NT2/D1 (cell line): Measurements from ENCODE around the gene ACSL1.

Source experiments
- DNase-seq: peaks from one replicate; pipeline ENCODE4 v3.0.0-alpha.2; 2011; ENCODE audit warnings: low read depth, low spot score
- H3K27me3 ChIP-seq: 2 replicates; pipeline ENCODE4 v1.6.0; 2011; ENCODE audit warnings: mild to moderate bottlenecking; ENCODE audit not compliant: insufficient read length, insufficient read depth
- H3K36me3 ChIP-seq: 2 replicates; pipeline ENCODE4 v1.6.1; 2011; ENCODE audit warnings: mild to moderate bottlenecking, low read length, mixed read lengths; ENCODE audit not compliant: insufficient read depth, insufficient read length
- H3K4me1 ChIP-seq: 2 replicates; pipeline ENCODE4 v1.5.1; 2011; ENCODE audit not compliant: insufficient read depth, insufficient read length
- H3K4me3 ChIP-seq: 2 replicates; pipeline ENCODE4 v1.5.1; 2011; ENCODE audit warnings: low read depth; ENCODE audit not compliant: insufficient read length
- H3K9ac ChIP-seq: 2 replicates; pipeline ENCODE4 v1.6.0; 2011; ENCODE audit warnings: low read depth; ENCODE audit not compliant: insufficient read length
- H3K9me3 ChIP-seq: 2 replicates; pipeline ENCODE4 v1.5.1; 2011; ENCODE audit warnings: mild to moderate bottlenecking, low read length; ENCODE audit not compliant: insufficient read depth
- SUZ12 ChIP-seq: IDR thresholded peaks from 2 replicates; pipeline ENCODE4 v1.6.1; 2011; ENCODE audit not compliant: insufficient read length, insufficient read depth; ENCODE audit errors: extremely low read depth
- YY1 ChIP-seq: IDR thresholded peaks from 2 replicates; pipeline ENCODE4 v1.6.1; 2011; ENCODE audit not compliant: insufficient read length, insufficient read depth
- ZNF274 ChIP-seq: IDR thresholded peaks from 2 replicates; pipeline ENCODE4 v1.6.1; 2011; ENCODE audit warnings: mild to moderate bottlenecking, low read depth, low read length

Gene ACSL1

GRCh38 chr4:184825896-184826690 is at the start of gene ACSL1:
Gene ACSL1 (minus strand): TSS chr4:184825968. CDS start chr4:184803514, 22,454 bp downstream.
- TF ChIP-seq SUZ12 = no peak
- no peak for TF ChIP-seq YY1
- no peak for TF ChIP-seq ZNF274
- H3K9me3 ChIP-seq = no peaks in the 10 kb centered on the region
- H3K27me3 ChIP-seq = peaks cover 57% of the 10 kb centered on the region
- H3K4me1 ChIP-seq = no peaks in the 10 kb centered on the region
- no peaks in the 10 kb centered on the region for H3K36me3 ChIP-seq
- DNase-seq = no peak
- H3K4me3 ChIP-seq = peak within 1 kb of the TSS; percentile 44
- H3K9ac ChIP-seq = peak within 1 kb of the TSS; percentile 70

GRCh38 chr4:184873054-184873453 is 47.3 kb upstream of the ACSL1 start:
- Histone ChIP-seq H3K4me3 (no peak overlapping the region), H3K9me3 (no peaks in the 10 kb centered on the region), H3K9ac (no peak overlapping the region), H3K27me3 (no peaks in the 10 kb centered on the region), H3K36me3 (no peaks in the 10 kb centered on the region), H3K4me1 (no peaks in the 10 kb centered on the region)
- TF ChIP-seq YY1 = no peak
- TF ChIP-seq SUZ12 = no peak
- no peak for TF ChIP-seq ZNF274
- no peak for DNase-seq

DNA sequence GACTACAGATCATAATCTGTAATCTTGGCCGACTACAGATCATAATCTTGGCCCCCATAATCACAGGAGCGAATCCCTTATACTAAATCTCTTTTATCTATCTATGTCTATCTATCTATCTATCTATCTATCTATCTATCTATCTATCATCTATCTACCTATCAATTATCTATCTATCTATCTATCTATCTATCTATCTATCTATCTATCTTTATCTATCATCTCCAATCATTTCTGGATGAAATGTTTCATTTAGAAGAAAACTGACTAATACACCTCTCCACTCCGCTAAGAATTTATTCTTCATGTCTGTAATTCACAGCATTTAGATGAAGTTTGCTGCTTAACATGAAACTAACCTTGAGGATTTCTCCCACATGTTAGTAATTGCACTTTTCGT is 45.0 kb upstream of the ACSL1 start:
- no peaks in the 10 kb centered on the region for H3K36me3 ChIP-seq

DNA sequence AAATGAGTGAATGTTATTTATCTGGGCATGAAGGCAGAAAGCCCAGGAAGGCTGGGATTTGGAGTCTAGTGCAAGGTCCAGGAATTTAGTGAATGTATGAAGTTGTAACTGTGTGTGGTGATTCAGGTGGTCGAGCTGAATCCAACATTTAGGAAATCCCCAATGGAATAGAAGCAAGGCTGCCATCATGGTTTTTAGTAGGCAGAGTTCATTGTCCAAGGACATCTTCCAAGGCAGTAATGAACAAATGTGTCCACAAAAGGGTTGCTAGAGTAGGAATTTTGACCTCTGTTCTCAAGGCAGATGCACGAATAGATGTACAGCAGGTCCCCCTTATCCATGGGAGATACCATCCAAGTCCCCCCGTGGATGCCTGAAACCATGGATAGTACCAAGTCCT is 42.9 kb upstream of the ACSL1 start:
- Histone ChIP-seq H3K4me3 (no peak overlapping the region), H3K4me1 (no peaks in the 10 kb centered on the region), H3K27me3 (no peaks in the 10 kb centered on the region), H3K9me3 (no peaks in the 10 kb centered on the region), H3K36me3 (no peaks in the 10 kb centered on the region), H3K9ac (no peak overlapping the region)
- no peak for DNase-seq
- TF ChIP-seq ZNF274 = no peak
- no peak for TF ChIP-seq SUZ12
- no peak for TF ChIP-seq YY1

More for the DNA sequence above, 45.0 kb upstream of the ACSL1 start:
- no peak overlapping the region for H3K4me3 ChIP-seq
- no peak overlapping the region for H3K9ac ChIP-seq
- no peak for DNase-seq
- no peaks in the 10 kb centered on the region for H3K27me3 ChIP-seq
- no peak for TF ChIP-seq SUZ12
- no peak for TF ChIP-seq YY1
- no peak for TF ChIP-seq ZNF274
- H3K9me3 ChIP-seq = no peaks in the 10 kb centered on the region
- H3K4me1 ChIP-seq = no peaks in the 10 kb centered on the region

DNA sequence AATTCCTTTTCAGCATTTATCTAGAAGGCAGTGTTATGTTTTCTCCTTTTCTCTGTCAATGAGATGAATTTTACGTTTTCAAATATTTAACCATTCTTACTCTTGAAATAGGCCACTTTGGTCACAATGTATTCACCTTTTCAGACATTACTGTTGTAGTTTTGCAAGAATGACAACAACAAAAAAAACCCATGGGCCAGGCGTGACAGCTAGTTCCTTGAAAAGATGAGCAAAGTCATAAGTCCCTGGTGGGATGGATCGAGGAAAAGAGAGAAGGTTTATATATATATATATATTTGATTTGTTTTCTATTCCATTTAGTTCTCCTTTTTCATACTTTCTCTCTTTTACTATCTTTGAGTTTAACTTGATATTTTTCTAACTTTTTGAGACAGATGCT is 38.1 kb upstream of the ACSL1 start:
- DNase-seq = no peak
- no peaks in the 10 kb centered on the region for H3K27me3 ChIP-seq
- H3K4me1 ChIP-seq = no peaks in the 10 kb centered on the region
- no peaks in the 10 kb centered on the region for H3K9me3 ChIP-seq
- no peak overlapping the region for H3K4me3 ChIP-seq
- H3K9ac ChIP-seq = no peak overlapping the region
- no peak for TF ChIP-seq YY1
- no peak for TF ChIP-seq ZNF274
- no peak for TF ChIP-seq SUZ12
- H3K36me3 ChIP-seq = no peaks in the 10 kb centered on the region

- Histone ChIP-seq H3K9ac (no peak overlapping the region), H3K36me3 (no peaks in the 10 kb centered on the region), H3K4me1 (no peaks in the 10 kb centered on the region), H3K4me3 (no peak overlapping the region), H3K27me3 (no peaks in the 10 kb centered on the region), H3K9me3 (no peaks in the 10 kb centered on the region)
- TF ChIP-seq ZNF274 (no peak), YY1 (no peak), SUZ12 (no peak)
- no peak for DNase-seq
Observed at GRCh38 chr4:184861047-184861446, 35.3 kb upstream of the ACSL1 start.

DNA sequence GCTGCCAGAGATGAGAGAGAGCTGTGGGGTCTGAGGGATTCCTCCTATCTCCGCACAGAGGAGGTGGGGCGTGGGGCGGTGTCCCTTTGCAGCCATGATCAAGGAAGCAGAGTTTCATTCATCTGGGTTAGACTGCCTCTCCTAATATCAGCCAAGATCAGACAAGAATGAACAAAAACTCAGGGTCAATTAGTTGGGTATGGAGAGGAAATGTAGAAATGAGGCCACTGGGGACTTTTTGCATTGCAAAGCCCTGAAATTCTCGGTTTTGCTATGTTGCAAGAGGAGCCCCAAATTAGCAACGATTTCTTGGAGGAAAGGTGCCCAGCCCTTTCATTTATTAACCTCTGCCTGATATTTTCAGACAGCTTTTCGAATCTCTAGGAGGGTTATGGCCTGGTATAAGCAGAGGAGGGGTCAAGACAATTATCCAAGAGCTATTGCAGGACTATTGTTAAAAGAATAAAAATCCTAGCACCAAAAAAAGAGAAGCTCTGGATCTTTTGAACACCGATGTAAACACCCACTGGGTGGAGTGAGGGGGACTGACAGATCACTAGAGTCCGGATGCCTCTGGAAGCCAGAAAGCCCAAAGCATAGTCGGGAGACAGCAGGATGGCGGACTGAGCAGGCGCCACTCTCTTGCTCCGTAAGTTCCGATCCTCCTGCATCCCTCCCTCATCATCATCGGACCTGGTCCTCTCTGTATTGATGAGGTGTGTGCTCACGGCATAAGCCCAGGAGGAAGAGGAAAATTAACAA is 34.4 kb upstream of the ACSL1 start:
- Histone ChIP-seq H3K4me1 (no peaks in the 10 kb centered on the region), H3K4me3 (no peak overlapping the region), H3K9me3 (no peaks in the 10 kb centered on the region), H3K27me3 (no peaks in the 10 kb centered on the region), H3K36me3 (no peaks in the 10 kb centered on the region), H3K9ac (no peak overlapping the region)
- DNase-seq = no peak
- TF ChIP-seq ZNF274 (no peak), YY1 (no peak), SUZ12 (no peak)
